HCT116 (cell line): ENCODE data around the gene AUTS2. TPM values are rescaled to one million over a fixed set of nuclear protein-coding genes. Genes with fewer than 3 reads are reported as not detected.

Experiments
- ATAC-seq: fragments of 200-7000 bp; cut with Tn5 transposase; 2 replicates; pipeline ENCODE4 v1.9.1; 2020; ENCODE audit warnings: mild to moderate bottlenecking, moderate library complexity
- BruUV-seq: library from RNA; stranded (reverse); fragments of 400-500 nt; replicated peaks from 2 replicates; lab custom pipeline; 2021; lab: Mats Ljungman, UMichigan
- CTCF ChIA-PET: fragments of 300-600 bp; sonication (Branson Sonifier 250); formaldehyde crosslinking; loops from one replicate; lab custom pipeline; 2021; ENCODE audit warnings: antibody characterized with exemption; lab: Charles Lee
- POLR2A ChIA-PET: fragments of 300-600, 350-600 bp; sonication (Branson Sonifier 250); formaldehyde crosslinking; loops from one replicate; lab custom pipeline; 2021; ENCODE audit warnings: antibody characterized with exemption; lab: Charles Lee
- RAD21 ChIA-PET, 2 experiments: fragments of 300-600 bp; sonication (Branson Sonifier 250); formaldehyde crosslinking; loops; one replicate each; lab custom pipeline; 2023; ENCODE audit warnings: low total read pairs in 2 of 2; ENCODE audit not compliant: uncharacterized antibody in 2 of 2, unreplicated experiment in 2 of 2, low non-redundant PET in 1 of 2; lab: Charles Lee
- DNase-seq: peaks from one replicate; pipeline ENCODE4 v3.0.0-alpha.2; 2010; ENCODE audit warnings: low read depth, low spot score
- H2AFZ ChIP-seq: fragments of 200-600 bp; shearing (Covaris generic), sonication (generic); 2 replicates; pipeline ENCODE4 v1.6.1; 2017; ENCODE audit warnings: low read depth, mixed run types, mixed read lengths, antibody characterized with exemption, low read length; ENCODE audit not compliant: poor library complexity, severe bottlenecking
- H3K27ac ChIP-seq: 2 replicates; pipeline ENCODE4 v1.5.1; 2012; ENCODE audit warnings: low read depth, low read length
- H3K27me3 ChIP-seq: fragments of 200-600 bp; sonication (generic); 2 replicates; pipeline ENCODE4 v1.6.1; 2016; ENCODE audit warnings: mixed run types, low read length, mixed read lengths; ENCODE audit not compliant: insufficient read depth
- H3K36me3 ChIP-seq, 2 experiments: fragments of 200-500 bp in 1 of 2; fragments of 200-600 bp in 1 of 2; sonication (Bioruptor generic) in 1 of 2; sonication (generic) in 1 of 2; 2 replicates each; pipeline versions ENCODE4 v1.5.1 to v1.6.1; 2014 to 2016; ENCODE audit warnings: low read length in 2 of 2, inconsistent platforms in 1 of 2, mixed read lengths in 1 of 2, mixed run types in 1 of 2; ENCODE audit not compliant: insufficient read depth in 2 of 2, control insufficient read depth in 1 of 2
- H3K4me1 ChIP-seq, 2 experiments: fragments of 200-600 bp in 1 of 2; sonication (generic) in 1 of 2; 2 replicates each; pipeline versions ENCODE4 v1.5.1 to v1.6.1; 2012 to 2017; ENCODE audit warnings: low read length in 2 of 2, inconsistent platforms in 1 of 2, mild to moderate bottlenecking in 1 of 2, mixed read lengths in 1 of 2, mixed run types in 1 of 2, moderate library complexity in 1 of 2; ENCODE audit not compliant: insufficient read depth in 2 of 2, control insufficient read depth in 1 of 2
- H3K4me2 ChIP-seq: fragments of 200-600 bp; sonication (generic); 2 replicates; pipeline ENCODE4 v1.6.1; 2017; ENCODE audit warnings: mixed run types, low read length, mixed read lengths
- H3K4me3 ChIP-seq, 2 experiments: fragments of 200-600 bp in 1 of 2; sonication (generic) in 1 of 2; replicated peaks in 1 of 2; 2 replicates each; pipeline ENCODE4 v1.5.1; 2011 to 2016; ENCODE audit warnings: low read length in 2 of 2, control low read depth in 1 of 2, low read depth in 1 of 2, mild to moderate bottlenecking in 1 of 2, mixed read lengths in 1 of 2, mixed run types in 1 of 2
- H3K79me2 ChIP-seq: fragments of 200-600 bp; sonication (generic); 2 replicates; pipeline ENCODE4 v1.6.1; 2017; ENCODE audit warnings: mild to moderate bottlenecking, mixed run types, low read length, moderate library complexity, mixed read lengths; ENCODE audit not compliant: insufficient read depth
- H3K9ac ChIP-seq: fragments of 200-600 bp; sonication (generic); 2 replicates; pipeline ENCODE4 v1.6.1; 2016; ENCODE audit warnings: low read length, mixed read lengths
- H3K9me2 ChIP-seq: fragments of 200-600 bp; sonication (generic), shearing (Covaris generic); 2 replicates; pipeline ENCODE4 v1.6.1; 2017; ENCODE audit warnings: mixed run types, mild to moderate bottlenecking, moderate library complexity; ENCODE audit not compliant: insufficient read depth
- H3K9me3 ChIP-seq, 2 experiments: fragments of 200-500 bp in 1 of 2; fragments of 200-600 bp in 1 of 2; sonication (Bioruptor generic) in 1 of 2; sonication (generic) in 1 of 2; 2 replicates each; pipeline ENCODE4 v1.6.1; 2014 to 2017; ENCODE audit warnings: low read length in 2 of 2, mixed read lengths in 2 of 2, inconsistent platforms in 1 of 2, low read depth in 1 of 2, mild to moderate bottlenecking in 1 of 2, mixed run types in 1 of 2, moderate library complexity in 1 of 2; ENCODE audit not compliant: control insufficient read depth in 1 of 2, insufficient read depth in 1 of 2
- H4K20me1 ChIP-seq: fragments of 200-600 bp; sonication (generic), shearing (Covaris generic); 2 replicates; pipeline ENCODE4 v1.6.1; 2017; ENCODE audit warnings: mixed run types, mild to moderate bottlenecking, moderate library complexity; ENCODE audit not compliant: insufficient read depth
- CBX3 ChIP-seq: IDR thresholded peaks from 2 replicates; pipeline ENCODE4 v1.6.1; 2012; ENCODE audit warnings: low read depth
- EGR1 ChIP-seq: IDR thresholded peaks from 2 replicates; pipeline ENCODE4 v1.6.1; 2012; ENCODE audit warnings: low read depth
- ELF1 ChIP-seq: IDR thresholded peaks from 2 replicates; pipeline ENCODE4 v1.6.1; 2012; ENCODE audit warnings: low read depth, borderline replicate concordance
- EZH2phosphoT487 ChIP-seq: fragments of 200-600 bp; IDR thresholded peaks from 2 replicates; pipeline ENCODE4 v1.6.1; 2018; ENCODE audit warnings: antibody characterized with exemption, borderline replicate concordance
- FOSL1 ChIP-seq: IDR thresholded peaks from 2 replicates; pipeline ENCODE4 v1.6.1; 2012; ENCODE audit warnings: low read depth
- RAD21 ChIP-seq: IDR thresholded peaks from 2 replicates; pipeline ENCODE4 v1.6.1; 2012; ENCODE audit warnings: low read depth, mild to moderate bottlenecking
- SRF ChIP-seq: IDR thresholded peaks from 2 replicates; pipeline ENCODE4 v1.6.1; 2012; ENCODE audit warnings: low read depth
- YY1 ChIP-seq: IDR thresholded peaks from 2 replicates; pipeline ENCODE4 v1.6.1; 2011; ENCODE audit warnings: low read length, low read depth, moderate library complexity, mild to moderate bottlenecking; ENCODE audit not compliant: insufficient replicate concordance; ENCODE audit errors: extremely low read depth
- ZBTB33 ChIP-seq: IDR thresholded peaks from 2 replicates; pipeline ENCODE4 v1.6.1; 2011; ENCODE audit warnings: mild to moderate bottlenecking, low read length, moderate library complexity; ENCODE audit not compliant: insufficient replicate concordance; ENCODE audit errors: extremely low read depth
- ZFX ChIP-seq: fragments of 450-650 bp; IDR thresholded peaks from 2 replicates; pipeline ENCODE4 v1.6.1; 2017
- ZNF274 ChIP-seq: fragments of 200-500 bp; sonication (Bioruptor generic); IDR thresholded peaks from 2 replicates; pipeline ENCODE4 v1.6.1; 2014; ENCODE audit warnings: mild to moderate bottlenecking, low read depth, low read length, inconsistent platforms
- intact Hi-C: fragments of 100-400 bp; cut with micrococcal nuclease; formaldehyde crosslinking; loops from 2 replicates; pipeline ENCODE4 v1.10.0; 2022
- total RNA-seq: library from RNA; stranded (reverse); gene quantifications from one replicate; pipeline ENCODE4 v1.2.1, GENCODE V29; 2021; ENCODE audit not compliant: unreplicated experiment
- TF ChIP-seq, protein P1 (sequence below): IDR thresholded peaks from 2 replicates; pipeline ENCODE4 v1.6.1; 2012
- TF ChIP-seq, protein P2 (sequence below), 3 experiments: fragments of 200-600 bp in 1 of 3; sonication (generic) in 1 of 3; IDR thresholded peaks in 2 of 3; conservative IDR thresholded peaks in 1 of 3; 2 replicates each; pipeline ENCODE4 v1.5.1; 2012 to 2017; ENCODE audit warnings: low read depth in 2 of 3, low read length in 2 of 3, antibody characterized with exemption in 1 of 3, borderline replicate concordance in 1 of 3, control low read depth in 1 of 3, mild to moderate bottlenecking in 1 of 3, mixed read lengths in 1 of 3, mixed run types in 1 of 3, moderate library complexity in 1 of 3; ENCODE audit not compliant: insufficient read depth in 1 of 3

Gene AUTS2
- total RNA-seq, 1 experiment from 2014 or later: 0.93 TPM

DNA sequence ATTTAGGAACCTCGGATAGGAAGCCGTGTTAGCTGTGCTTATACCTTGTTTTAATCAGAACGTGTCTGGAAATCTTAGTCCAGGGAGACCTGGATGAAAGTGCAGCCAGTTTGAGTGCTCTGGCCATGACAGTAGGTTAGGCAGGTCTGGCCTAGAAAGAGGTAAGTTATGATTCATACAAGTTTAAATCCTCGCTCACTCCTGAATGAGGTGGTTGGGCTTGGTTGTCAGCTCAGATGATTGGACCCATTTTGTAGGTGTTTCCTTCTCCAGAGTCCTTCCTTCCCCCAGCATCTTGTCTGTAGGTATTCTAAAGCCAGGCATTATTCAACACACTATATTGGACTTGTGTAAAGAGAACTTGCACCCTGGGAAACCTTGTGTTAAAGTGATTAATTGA is 971.8 kb downstream of the AUTS2 start:
- Histone ChIP-seq H3K4me1 (no peaks in the 10 kb centered on the region), H4K20me1 (no peaks in the 10 kb centered on the region), H3K4me3 (no peak overlapping the region), H3K79me2 (no peaks in the 10 kb centered on the region), H2AFZ (no peak overlapping the region), H3K27ac (no peak overlapping the region)
- BruUV-seq: no TSS peak
- ChIA-PET POLR2A (no interaction called here), RAD21 (no interaction called here)
- intact Hi-C loops: no loop called here
- no peak for ATAC-seq
- no peak for DNase-seq
- TF ChIP-seq EZH2phosphoT487: no peak
- no peak for TF ChIP-seq ZNF274
- TF ChIP-seq, protein P1, sequence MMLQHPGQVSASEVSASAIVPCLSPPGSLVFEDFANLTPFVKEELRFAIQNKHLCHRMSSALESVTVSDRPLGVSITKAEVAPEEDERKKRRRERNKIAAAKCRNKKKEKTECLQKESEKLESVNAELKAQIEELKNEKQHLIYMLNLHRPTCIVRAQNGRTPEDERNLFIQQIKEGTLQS: no peak
- no peak for TF ChIP-seq EGR1
- TF ChIP-seq, all 23 proteins: peak for 0
- CTCF ChIA-PET: no interaction called here
- Histone ChIP-seq H3K9ac (no peak overlapping the region), H3K36me3 (no peaks in the 10 kb centered on the region), H3K4me2 (no peak overlapping the region), H3K9me2 (no peaks in the 10 kb centered on the region), H3K9me3 (peaks cover 0 to 30% of the 10 kb centered on the region in 2 experiments; a peak in 2 of 4 replicates), H3K27me3 (no peaks in the 10 kb centered on the region)

DNA sequence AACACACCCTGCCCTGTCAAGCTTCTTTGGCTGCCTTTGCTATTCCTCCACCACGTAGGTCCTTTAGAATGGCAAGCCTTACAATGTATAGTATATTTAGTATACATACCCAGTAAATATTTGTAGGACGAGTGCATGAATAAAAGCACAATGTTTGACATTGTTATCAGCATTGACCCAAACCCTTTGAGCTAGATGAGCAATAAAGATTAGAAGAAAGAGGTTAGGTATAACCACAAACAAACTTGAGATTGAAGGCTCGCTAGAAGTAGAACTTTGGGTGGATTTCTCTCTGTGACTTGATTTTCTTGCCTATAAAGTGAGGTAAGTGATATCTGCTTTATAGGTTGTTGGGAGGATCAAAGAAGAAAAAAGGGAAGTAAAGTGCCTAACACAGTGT is 972.7 kb downstream of the AUTS2 start:
- no peaks in the 10 kb centered on the region for H3K36me3 ChIP-seq
- no peak overlapping the region for H3K4me2 ChIP-seq
- ChIA-PET CTCF (no interaction called here), RAD21 (no interaction called here), POLR2A (no interaction called here)
- H3K4me3 ChIP-seq: no peak overlapping the region
- ATAC-seq (no peak), DNase-seq (no peak)
- no peaks in the 10 kb centered on the region for H3K27me3 ChIP-seq
- no peaks in the 10 kb centered on the region for H3K9me2 ChIP-seq
- H2AFZ ChIP-seq: no peak overlapping the region
- no TSS peak for BruUV-seq
- peaks cover 0 to 30% of the 10 kb centered on the region in 2 experiments; a peak in 2 of 4 replicates for H3K9me3 ChIP-seq
- H3K4me1 ChIP-seq: no peaks in the 10 kb centered on the region
- intact Hi-C loops: no loop called here
- no peaks in the 10 kb centered on the region for H4K20me1 ChIP-seq
- H3K27ac ChIP-seq: no peak overlapping the region
- H3K79me2 ChIP-seq: no peaks in the 10 kb centered on the region
- no peak overlapping the region for H3K9ac ChIP-seq
- TF ChIP-seq EGR1 (no peak), SRF (no peak), ELF1 (no peak), ZBTB33 (no peak), YY1 (no peak), EZH2phosphoT487 (no peak), RAD21 (no peak), ZFX (no peak), FOSL1 (no peak), CBX3 (no peak)
- TF ChIP-seq, protein P2, sequence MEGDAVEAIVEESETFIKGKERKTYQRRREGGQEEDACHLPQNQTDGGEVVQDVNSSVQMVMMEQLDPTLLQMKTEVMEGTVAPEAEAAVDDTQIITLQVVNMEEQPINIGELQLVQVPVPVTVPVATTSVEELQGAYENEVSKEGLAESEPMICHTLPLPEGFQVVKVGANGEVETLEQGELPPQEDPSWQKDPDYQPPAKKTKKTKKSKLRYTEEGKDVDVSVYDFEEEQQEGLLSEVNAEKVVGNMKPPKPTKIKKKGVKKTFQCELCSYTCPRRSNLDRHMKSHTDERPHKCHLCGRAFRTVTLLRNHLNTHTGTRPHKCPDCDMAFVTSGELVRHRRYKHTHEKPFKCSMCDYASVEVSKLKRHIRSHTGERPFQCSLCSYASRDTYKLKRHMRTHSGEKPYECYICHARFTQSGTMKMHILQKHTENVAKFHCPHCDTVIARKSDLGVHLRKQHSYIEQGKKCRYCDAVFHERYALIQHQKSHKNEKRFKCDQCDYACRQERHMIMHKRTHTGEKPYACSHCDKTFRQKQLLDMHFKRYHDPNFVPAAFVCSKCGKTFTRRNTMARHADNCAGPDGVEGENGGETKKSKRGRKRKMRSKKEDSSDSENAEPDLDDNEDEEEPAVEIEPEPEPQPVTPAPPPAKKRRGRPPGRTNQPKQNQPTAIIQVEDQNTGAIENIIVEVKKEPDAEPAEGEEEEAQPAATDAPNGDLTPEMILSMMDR (IDR thresholded peaks at IDR 0.05 in 2 of 3, conservative IDR thresholded peaks at IDR 0.05 in 1 of 3; ENCODE audit: borderline replicate concordance in 1 of 3, insufficient read depth in 1 of 3, low read depth in 2 of 3, low read length in 2 of 3): no peak
